ENCODE results near the gene VN1R5.

Gene VN1R5

GRCh38 chr1:247300491-247301175 lies 44.8 kb downstream of the VN1R5 start:
- no peak for DNase-seq (ENCODE audit: low read depth)

DNA sequence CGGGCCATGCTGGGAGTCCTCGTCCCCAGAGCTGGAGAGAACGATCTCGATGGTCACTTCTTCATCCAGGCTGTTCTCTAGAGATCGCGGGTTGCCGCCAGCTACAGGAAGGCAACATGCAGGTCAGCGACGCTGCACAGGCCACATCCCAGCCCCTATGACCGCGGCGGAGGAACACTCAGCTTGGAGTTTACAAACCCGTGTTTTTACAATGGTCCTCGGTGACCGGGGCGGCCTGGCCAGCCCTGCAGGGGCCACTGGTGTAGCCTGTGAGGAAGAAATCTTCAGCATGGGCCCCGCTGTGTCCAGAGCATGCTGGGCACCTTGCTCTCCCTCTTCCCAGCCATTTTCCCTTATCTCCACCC lies 45.3 kb downstream of the VN1R5 start:
- no peak for DNase-seq (ENCODE audit: low read depth)

- no peak for DNase-seq (ENCODE audit: low read depth)
These were observed 47.3 kb downstream of the VN1R5 start for GRCh38 chr1:247303216-247303615.

GRCh38 chr1:247304031-247304430 lies 48.2 kb downstream of the VN1R5 start:
- DNase-seq (ENCODE audit: low read depth): no peak

All from fibroblast of the conjunctiva (primary cell).